ENCODE data around the gene FBLIM1. TPM values are rescaled to one million over a fixed set of nuclear protein-coding genes. Genes with fewer than 3 reads are reported as not detected.

The FBLIM1 gene
- total RNA-seq, 2 donors from 2014 or later = 731 to 997 TPM

DNA sequence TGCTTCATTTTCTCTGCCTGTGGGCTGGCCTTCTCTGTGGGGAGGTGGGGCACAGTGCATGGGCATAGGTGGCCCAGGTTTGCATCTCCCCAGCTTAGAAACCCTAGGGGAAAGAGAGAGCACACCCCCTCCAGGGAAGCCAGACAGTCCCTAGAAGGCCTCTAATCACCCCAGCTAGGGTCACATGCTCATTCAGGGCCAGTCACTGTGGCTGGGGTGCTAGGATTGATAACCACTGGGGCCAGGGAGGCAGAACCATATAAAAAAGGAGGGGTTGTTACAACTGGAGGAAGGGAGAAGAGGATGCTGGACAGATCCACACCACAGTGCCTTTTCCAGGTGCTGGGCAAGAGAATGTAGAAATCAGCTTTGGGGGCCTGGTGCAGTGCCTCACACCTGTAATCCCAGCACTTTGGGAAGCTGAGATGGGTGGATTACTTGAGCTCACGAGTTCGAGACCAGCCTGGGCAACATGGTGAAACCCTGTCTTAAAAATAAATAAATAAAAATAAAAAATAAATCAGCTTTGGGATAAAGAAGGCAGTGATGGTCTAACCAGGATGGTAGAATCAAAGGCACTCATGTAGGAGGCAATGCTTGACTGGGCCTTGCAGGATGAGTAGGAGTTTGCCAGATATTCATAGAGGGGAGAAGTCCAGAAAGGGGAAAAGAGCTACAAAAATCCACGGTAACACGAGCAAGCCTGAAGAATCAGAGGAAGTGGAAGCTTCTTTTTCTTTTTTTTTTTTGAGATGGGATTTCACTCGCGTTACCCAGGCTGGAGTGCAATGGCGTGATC is 19.5 kb downstream of the FBLIM1 start:
- ATAC-seq (ENCODE audit: insufficient number of reproducible peaks, low FRiP score, low read depth) = no peak
- H3K9me3 ChIP-seq = no peaks in the 10 kb centered on the region
- H3K4me1 ChIP-seq (ENCODE audit: control insufficient read depth in 1 of 2, low read depth in 2 of 2) = peaks cover 0 to 5% of the 10 kb centered on the region in 2 donors
- peaks cover 87% of the 10 kb centered on the region for H3K36me3 ChIP-seq
- TF ChIP-seq, protein P1, sequence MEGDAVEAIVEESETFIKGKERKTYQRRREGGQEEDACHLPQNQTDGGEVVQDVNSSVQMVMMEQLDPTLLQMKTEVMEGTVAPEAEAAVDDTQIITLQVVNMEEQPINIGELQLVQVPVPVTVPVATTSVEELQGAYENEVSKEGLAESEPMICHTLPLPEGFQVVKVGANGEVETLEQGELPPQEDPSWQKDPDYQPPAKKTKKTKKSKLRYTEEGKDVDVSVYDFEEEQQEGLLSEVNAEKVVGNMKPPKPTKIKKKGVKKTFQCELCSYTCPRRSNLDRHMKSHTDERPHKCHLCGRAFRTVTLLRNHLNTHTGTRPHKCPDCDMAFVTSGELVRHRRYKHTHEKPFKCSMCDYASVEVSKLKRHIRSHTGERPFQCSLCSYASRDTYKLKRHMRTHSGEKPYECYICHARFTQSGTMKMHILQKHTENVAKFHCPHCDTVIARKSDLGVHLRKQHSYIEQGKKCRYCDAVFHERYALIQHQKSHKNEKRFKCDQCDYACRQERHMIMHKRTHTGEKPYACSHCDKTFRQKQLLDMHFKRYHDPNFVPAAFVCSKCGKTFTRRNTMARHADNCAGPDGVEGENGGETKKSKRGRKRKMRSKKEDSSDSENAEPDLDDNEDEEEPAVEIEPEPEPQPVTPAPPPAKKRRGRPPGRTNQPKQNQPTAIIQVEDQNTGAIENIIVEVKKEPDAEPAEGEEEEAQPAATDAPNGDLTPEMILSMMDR (IDR thresholded peaks at IDR 0.05) = no peak
- no peaks in the 10 kb centered on the region for H3K27me3 ChIP-seq (replicated peaks; ENCODE audit: insufficient read depth)
- DNase-seq (ENCODE audit: low spot score) = no peak
- peak overlapping the region in 1 of 2 donors; percentile 12 for H3K27ac ChIP-seq
- H3K4me3 ChIP-seq = no peak overlapping the region

DNA sequence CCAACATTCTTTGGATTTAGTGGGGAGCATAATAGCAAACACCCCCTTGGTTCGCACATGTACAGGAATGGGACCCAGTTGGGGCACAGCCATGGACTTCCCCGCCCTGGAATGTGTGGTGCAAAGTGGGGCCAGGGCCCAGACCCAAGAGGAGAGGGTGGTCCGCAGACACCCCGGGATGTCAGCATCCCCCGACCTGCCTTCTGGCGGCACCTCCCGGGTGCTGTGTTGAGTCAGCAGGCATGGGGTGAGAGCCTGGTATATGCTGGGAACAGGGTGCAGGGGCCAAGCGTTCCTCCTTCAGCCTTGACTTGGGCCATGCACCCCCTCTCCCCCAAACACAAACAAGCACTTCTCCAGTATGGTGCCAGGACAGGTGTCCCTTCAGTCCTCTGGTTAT is 27.1 kb downstream of the FBLIM1 start:
- DNase-seq (ENCODE audit: low spot score) (no peak), ATAC-seq (ENCODE audit: insufficient number of reproducible peaks, low FRiP score, low read depth) (no peak)
- Histone ChIP-seq H3K4me3 (no peak overlapping the region), H3K4me1 (ENCODE audit: control insufficient read depth in 1 of 2, low read depth in 2 of 2) (peaks cover 22 to 44% of the 10 kb centered on the region in 2 donors), H3K36me3 (peaks cover 46% of the 10 kb centered on the region), H3K27me3 (replicated peaks; ENCODE audit: insufficient read depth) (no peaks in the 10 kb centered on the region), H3K9me3 (no peaks in the 10 kb centered on the region), H3K27ac (peak overlapping the region; percentile 67 to 78)
- TF ChIP-seq, protein P1 (IDR thresholded peaks at IDR 0.05) = no peak

DNA sequence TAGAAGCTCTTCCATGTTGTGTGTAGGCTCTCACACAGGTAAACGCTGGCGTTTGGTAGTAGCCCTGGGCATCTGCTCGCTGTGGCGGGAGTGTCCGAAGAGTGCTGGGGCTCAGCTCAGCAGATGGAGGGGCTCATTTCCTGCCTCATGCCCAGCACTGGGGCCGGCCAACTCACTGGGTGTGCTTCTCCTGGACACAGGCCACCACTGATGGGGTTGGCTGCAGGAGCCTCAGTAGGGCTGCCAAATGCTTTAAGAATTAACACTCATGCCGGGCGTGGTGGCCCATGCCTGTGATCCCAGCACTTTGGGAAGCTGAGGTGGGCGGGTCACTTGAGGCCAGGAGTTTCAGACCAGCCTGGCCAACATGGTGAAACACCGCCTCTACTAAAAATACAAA is 28.0 kb downstream of the FBLIM1 start:
- peak overlapping the region; percentile 67 to 78 for H3K27ac ChIP-seq
- DNase-seq (ENCODE audit: low spot score) = peak; percentile 73

DNA sequence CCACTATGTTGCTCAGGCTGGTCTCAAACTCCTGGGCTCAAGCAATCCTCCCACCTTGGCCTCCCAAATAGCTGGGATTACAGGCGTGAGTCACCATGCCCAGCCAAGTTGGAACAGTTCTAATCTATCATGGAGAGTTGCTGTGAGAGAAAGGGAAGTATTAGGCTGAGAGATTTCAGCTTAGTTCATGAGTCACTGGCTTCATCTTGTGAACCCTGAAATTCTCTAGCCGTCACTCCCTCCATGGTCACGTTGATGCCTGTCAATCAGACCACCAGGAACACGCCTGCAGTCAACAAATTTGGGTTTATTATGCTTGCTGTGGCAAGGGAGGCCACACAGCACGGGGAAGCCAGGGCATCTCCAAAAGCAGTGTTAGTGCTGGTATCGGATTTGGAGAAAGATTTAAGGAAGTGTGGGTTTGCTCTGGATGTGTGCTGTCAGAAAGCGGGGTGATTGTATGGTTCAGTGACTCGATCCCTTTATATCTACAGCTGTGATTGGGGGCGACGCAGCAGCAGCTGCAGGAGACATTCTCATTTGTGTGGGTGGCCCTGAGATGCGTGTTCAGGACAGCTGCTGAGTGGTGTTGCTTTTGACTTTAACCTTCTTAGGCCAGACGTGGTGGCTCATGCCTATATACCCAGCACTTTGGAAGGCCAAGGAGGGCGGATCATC is 30.2 kb downstream of the FBLIM1 start:
- TF ChIP-seq, protein P1 (IDR thresholded peaks at IDR 0.05) = no peak
- H3K36me3 ChIP-seq = peaks cover 17% of the 10 kb centered on the region
- no peaks in the 10 kb centered on the region for H3K9me3 ChIP-seq
- no peaks in the 10 kb centered on the region for H3K27me3 ChIP-seq (replicated peaks; ENCODE audit: insufficient read depth)
- H3K4me3 ChIP-seq = no peak overlapping the region
- peaks cover 27 to 63% of the 10 kb centered on the region in 2 donors for H3K4me1 ChIP-seq (ENCODE audit: control insufficient read depth in 1 of 2, low read depth in 2 of 2)
- DNase-seq (ENCODE audit: low spot score) = no peak
- ATAC-seq (ENCODE audit: insufficient number of reproducible peaks, low FRiP score, low read depth) = no peak
- H3K27ac ChIP-seq = peak overlapping the region; percentile 78 to 79

More for the DNA sequence above, 28.0 kb downstream of the FBLIM1 start:
- Histone ChIP-seq H3K9me3 (no peaks in the 10 kb centered on the region), H3K36me3 (peaks cover 38% of the 10 kb centered on the region), H3K27me3 (replicated peaks; ENCODE audit: insufficient read depth) (no peaks in the 10 kb centered on the region), H3K4me3 (no peak overlapping the region), H3K4me1 (ENCODE audit: control insufficient read depth in 1 of 2, low read depth in 2 of 2) (peaks cover 22 to 44% of the 10 kb centered on the region in 2 donors)
- TF ChIP-seq, protein P1 (IDR thresholded peaks at IDR 0.05) = no peak
- ATAC-seq (ENCODE audit: insufficient number of reproducible peaks, low FRiP score, low read depth) = peak; percentile 32

DNA sequence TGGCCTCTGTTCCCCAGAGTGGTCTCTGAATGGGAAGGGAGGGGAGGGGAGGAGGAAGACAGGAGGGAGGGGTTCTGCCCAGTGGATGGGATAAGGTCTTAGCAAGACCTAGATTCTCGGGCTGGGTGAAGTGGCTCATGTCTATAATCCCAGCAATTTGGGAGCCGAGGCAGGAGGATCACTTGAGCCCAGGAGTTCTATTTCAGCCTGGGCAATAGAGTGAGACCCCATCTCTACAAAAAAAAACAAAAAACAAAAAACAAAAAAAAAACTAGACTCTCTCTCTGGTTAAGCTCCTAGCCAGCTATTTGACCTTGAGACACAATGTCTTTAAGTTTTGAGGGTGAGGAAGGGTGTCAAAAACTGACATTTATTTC is 37.5 kb downstream of the FBLIM1 start:
- DNase-seq (ENCODE audit: low spot score) (no peak), ATAC-seq (ENCODE audit: insufficient number of reproducible peaks, low FRiP score, low read depth) (no peak)
- no peaks in the 10 kb centered on the region for H3K27me3 ChIP-seq (replicated peaks; ENCODE audit: insufficient read depth)
- peak overlapping the region; percentile 83 to 91 for H3K27ac ChIP-seq
- no peak overlapping the region for H3K4me3 ChIP-seq
- no peaks in the 10 kb centered on the region for H3K36me3 ChIP-seq
- TF ChIP-seq, protein P1 (IDR thresholded peaks at IDR 0.05) = no peak
- H3K4me1 ChIP-seq (ENCODE audit: control insufficient read depth in 1 of 2, low read depth in 2 of 2) = peaks cover 49 to 87% of the 10 kb centered on the region in 2 donors
- H3K9me3 ChIP-seq = no peaks in the 10 kb centered on the region

All from thoracic aorta (tissue), 2 donors.